ENCODE measurements around the gene PSIP1. TPM values are rescaled to one million over a fixed set of nuclear protein-coding genes. Genes with fewer than 3 reads are reported as not detected.

The PSIP1 gene
- 115 TPM for total RNA-seq

GRCh38 chr9:15510789-15511575 is at the start of gene PSIP1:
PSIP1 (minus strand) TSS chr9:15510970; CDS start chr9:15510188, 782 bp downstream.
- DNase-seq (ENCODE audit: low spot score in 2 of 2) = peak in 1 of 2 donors; percentile 80
- intact Hi-C loops (cut with DNase I) = loop anchor here (1.0 to 10.0 kb wide), 3 partner anchors 41 to 354 kb away; no protein-coding TSS in a partner anchor
- H3K36me3 ChIP-seq = peaks cover 0 to 15% of the 10 kb centered on the region in 2 donors
- peak within 1 kb of the TSS; percentile 72 to 94 for H3K4me3 ChIP-seq
- no peaks in the 10 kb centered on the region for H3K9me3 ChIP-seq
- H3K27me3 ChIP-seq = no peaks in the 10 kb centered on the region
- peaks cover 0 to 4% of the 10 kb centered on the region in 2 donors for H3K4me1 ChIP-seq
- H3K27ac ChIP-seq = peak within 1 kb of the TSS; percentile 92 to 95
- peak in 2 of 3 experiments; percentile 7 to 36 for TF ChIP-seq CTCF (IDR thresholded peaks at IDR 0.05)

- peak overlapping the region; percentile 78 to 84 for H3K27ac ChIP-seq
- peak overlapping the region; percentile 74 to 75 for H3K4me3 ChIP-seq
- no peak for TF ChIP-seq CTCF (IDR thresholded peaks at IDR 0.05)
- H3K9me3 ChIP-seq = no peaks in the 10 kb centered on the region
- no peak for DNase-seq (ENCODE audit: low spot score in 2 of 2)
- intact Hi-C loops (cut with DNase I) = loop anchor here (2.0 to 5.0 kb wide), 5 partner anchors 54 to 396 kb away; partner anchors contain the start of genes SNAPC3 and TTC39B
- H3K27me3 ChIP-seq = no peaks in the 10 kb centered on the region
- H3K36me3 ChIP-seq = no peaks in the 10 kb centered on the region
- peaks cover 0 to 5% of the 10 kb centered on the region in 2 donors for H3K4me1 ChIP-seq
Measured at GRCh38 chr9:15553528-15553898, 42.7 kb upstream of the PSIP1 start.

- H3K36me3 ChIP-seq = no peaks in the 10 kb centered on the region
- H3K27ac ChIP-seq = peak within 1 kb of the TSS; percentile 78 to 84
- no peaks in the 10 kb centered on the region for H3K9me3 ChIP-seq
- peak within 1 kb of the TSS; percentile 74 to 75 for H3K4me3 ChIP-seq
- no peaks in the 10 kb centered on the region for H3K27me3 ChIP-seq
- DNase-seq (ENCODE audit: low spot score in 2 of 2) = peak; percentile 72 to 95
- peaks cover 0 to 5% of the 10 kb centered on the region in 2 donors for H3K4me1 ChIP-seq
- intact Hi-C loops (cut with DNase I) = loop anchor here (1.0 to 5.0 kb wide), 6 partner anchors 43 to 396 kb away; partner anchors contain the start of genes PSIP1, SNAPC3 and TTC39B
- TF ChIP-seq CTCF (IDR thresholded peaks at IDR 0.05) = peak in 1 of 3 experiments; percentile 7
Measured at GRCh38 chr9:15552636-15553527, 42.1 kb upstream of the PSIP1 start, which contains the start of gene CCDC171. CCDC171 (plus strand) TSS chr9:15553043; CDS start chr9:15564089, 11,046 bp downstream.

- TF ChIP-seq CTCF (IDR thresholded peaks at IDR 0.05) = no peak
- intact Hi-C loops (cut with DNase I) = loop anchor here (5.0 kb wide), 4 partner anchors 58 to 392 kb away; partner anchors contain the start of gene TTC39B
- no peak overlapping the region for H3K27ac ChIP-seq
- no peak overlapping the region for H3K4me3 ChIP-seq
- no peaks in the 10 kb centered on the region for H3K36me3 ChIP-seq
- peaks cover 0 to 5% of the 10 kb centered on the region in 2 donors for H3K4me1 ChIP-seq
- no peaks in the 10 kb centered on the region for H3K9me3 ChIP-seq
- DNase-seq (ENCODE audit: low spot score in 2 of 2) = no peak
- H3K27me3 ChIP-seq = no peaks in the 10 kb centered on the region
Measured at GRCh38 chr9:15549611-15550010, 38.8 kb upstream of the PSIP1 start.

- Histone ChIP-seq H3K9me3 (no peaks in the 10 kb centered on the region), H3K4me1 (no peaks in the 10 kb centered on the region), H3K27ac (no peak overlapping the region), H3K36me3 (no peaks in the 10 kb centered on the region), H3K4me3 (no peak overlapping the region), H3K27me3 (no peaks in the 10 kb centered on the region)
- no peak for TF ChIP-seq CTCF (IDR thresholded peaks at IDR 0.05)
- no peak for DNase-seq (ENCODE audit: low spot score in 2 of 2)
- intact Hi-C loops (cut with DNase I) = no loop called here
Measured at GRCh38 chr9:15543047-15543813, 32.5 kb upstream of the PSIP1 start.
